Cortex of kidney (tissue), 1 donor: ENCODE results near the gene NFIX.
"Not testable (repeated sequence)": the region's sequence is repeated elsewhere in the genome, so short reads cannot be mapped to it uniquely, and the experiment has no call there.

Experiments
- DNase-seq: peaks from one replicate; lab custom pipeline; 2025; lab: John Stamatoyannopoulos, UW

Gene NFIX

DNA sequence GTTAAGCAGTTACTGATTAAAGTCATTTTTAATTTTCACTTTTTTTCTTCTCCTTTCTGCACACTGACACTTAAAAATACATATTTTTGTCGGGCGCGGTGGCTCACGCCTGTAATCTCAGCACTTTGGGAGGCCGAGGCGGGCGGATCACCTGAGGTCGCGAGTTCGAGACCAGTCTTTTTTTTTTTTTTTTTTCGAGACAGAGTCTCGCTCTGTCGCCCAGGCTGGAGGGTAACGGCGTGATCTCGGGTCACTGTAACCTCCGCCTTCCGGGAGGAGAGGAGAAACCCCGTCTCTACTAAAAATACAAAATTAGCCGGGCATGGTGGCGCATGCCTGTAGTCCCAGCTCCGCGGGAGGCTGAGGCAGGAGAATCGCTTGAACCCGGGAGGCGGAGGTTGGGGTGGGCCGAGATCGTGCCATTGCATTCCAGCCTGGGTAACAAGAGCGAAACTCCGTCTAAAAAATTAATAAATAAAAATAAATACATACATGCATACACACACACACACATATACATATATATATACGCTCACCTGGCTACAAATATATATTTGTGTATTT is 37.8 kb upstream of the NFIX start:
- not testable (repeated sequence) for DNase-seq

DNA sequence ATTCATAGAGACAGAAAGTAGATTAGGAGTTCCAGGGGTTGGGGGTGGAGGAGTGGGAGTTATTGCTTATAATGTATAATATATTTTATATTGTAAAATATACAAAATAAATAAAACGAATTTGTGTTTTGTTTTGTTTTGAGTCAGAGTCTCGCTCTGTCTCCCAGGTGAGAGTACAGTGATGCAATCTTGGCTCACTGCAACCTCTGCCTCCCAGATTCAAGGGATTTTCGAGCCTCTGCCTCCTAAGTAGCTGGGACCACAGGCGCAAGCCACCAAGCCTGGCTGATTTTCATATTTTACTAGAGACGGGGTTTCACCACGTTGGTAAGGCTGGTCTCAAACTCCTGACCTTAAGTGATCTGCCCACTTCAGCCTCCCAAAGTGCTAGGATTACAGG is 35.8 kb upstream of the NFIX start:
- no peak for DNase-seq

DNA sequence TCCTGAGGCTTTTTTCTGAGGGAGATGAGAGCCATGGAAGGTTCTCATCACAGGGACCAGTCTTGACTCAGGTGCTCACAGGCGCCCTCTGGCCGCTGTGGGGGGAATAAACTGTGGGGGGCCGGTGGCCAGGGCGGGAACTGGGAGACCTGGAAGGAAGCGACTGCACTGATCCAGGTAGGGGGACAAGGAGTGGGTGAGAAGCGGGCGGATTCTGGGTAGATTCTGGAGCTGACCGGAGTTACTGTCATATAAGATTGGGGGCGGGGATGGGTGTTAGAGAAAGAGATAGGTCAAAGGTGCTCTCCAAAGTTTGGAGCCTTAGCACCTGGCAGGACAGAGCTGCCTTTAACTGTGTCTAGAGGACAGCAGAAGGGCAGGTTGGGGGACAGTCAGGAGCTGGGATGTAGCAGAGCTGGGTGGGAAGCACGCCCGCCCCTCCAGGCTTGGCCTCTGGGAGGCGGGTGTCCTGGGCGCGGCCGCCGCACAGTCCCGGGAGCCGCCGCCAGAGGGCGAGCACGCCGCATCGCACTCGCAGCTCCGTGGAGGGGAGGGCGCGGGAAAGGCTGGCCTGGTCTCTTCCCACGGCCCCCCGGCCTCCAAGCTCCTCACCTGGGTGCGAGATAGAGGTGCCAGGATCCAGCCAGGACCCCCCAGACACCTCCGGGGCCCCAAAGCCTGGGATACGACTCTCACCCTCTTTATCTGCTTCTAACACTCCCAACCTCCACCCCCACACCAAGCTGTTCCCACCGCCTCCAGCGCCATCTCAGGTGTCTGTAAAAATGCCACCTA is 30.1 kb upstream of the NFIX start:
- DNase-seq = no peak

DNA sequence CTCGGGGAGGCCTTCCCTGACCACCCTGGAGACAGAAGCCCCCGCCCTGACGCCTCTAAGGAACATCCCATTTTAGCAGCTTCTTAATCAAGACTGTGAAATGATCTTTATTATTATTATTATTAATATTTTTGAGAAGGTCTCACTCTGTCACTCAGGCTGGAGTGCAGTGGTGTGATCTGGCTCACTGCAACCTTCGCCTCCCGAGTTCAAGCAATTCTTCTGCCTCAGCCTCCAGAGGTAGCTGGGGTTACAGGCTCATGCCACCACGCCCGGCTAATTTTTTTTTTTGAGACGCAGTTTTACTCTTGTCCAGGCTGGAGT is 29.5 kb upstream of the NFIX start:
- DNase-seq = no peak

DNA sequence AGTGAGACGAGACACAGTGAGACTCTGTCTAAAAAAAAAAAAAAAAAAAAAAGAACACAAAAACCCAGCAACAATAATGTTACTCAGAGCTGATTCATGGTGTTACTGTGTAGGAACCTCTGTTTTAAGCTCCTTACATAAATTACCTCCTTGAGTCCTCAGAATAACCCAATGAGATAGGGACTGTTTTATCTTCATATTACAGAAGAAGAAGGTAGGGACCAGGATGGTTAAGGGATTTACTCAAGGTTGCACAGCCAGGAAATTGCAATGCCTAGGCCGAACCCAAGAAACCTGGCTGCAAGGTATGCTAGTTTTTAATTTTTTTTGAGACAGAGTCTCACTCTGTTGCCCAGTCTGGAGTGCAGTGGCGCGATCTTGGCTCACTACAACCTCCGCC is 27.4 kb upstream of the NFIX start:
- DNase-seq = no peak

DNA sequence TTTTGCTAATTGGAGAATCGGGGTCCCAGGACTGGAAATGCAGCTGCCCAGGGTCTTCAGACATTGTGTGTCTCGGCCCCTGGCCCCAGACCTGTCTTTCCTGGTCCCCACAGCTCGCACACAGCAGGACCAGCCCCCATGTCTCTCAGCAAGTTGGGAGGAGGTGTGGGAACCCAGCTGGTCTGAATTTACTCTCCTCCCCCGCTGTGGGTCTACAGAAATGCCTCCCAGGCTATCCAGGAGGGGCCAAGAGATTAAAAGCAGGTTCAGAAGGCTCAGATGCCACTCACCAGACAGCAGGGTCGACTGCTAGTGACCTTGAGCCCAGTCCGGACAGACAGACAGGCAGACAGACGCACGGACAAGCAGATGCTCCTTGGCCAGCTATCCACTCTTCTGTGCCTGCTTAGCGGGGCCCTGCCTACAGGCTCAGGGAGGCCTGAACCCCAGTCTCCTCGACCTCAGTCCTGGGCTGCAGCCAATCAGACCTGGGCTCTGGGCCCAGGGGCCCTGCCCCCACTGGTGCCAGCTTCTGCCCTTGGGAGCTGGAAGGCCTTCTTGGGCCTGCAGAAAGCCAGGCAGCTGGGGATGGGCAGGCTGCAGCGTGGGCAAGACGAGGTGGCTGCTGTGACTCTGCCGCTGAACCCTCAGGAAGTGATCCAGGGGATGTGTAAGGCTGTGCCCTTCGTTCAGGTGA is 25.8 kb upstream of the NFIX start, which contains the start of gene DAND5:
Gene DAND5 (plus strand): TSS at position 285 of the 697 bp plus-strand sequence. CDS start 85 bp downstream, at position 370.
- no peak for DNase-seq

DNA sequence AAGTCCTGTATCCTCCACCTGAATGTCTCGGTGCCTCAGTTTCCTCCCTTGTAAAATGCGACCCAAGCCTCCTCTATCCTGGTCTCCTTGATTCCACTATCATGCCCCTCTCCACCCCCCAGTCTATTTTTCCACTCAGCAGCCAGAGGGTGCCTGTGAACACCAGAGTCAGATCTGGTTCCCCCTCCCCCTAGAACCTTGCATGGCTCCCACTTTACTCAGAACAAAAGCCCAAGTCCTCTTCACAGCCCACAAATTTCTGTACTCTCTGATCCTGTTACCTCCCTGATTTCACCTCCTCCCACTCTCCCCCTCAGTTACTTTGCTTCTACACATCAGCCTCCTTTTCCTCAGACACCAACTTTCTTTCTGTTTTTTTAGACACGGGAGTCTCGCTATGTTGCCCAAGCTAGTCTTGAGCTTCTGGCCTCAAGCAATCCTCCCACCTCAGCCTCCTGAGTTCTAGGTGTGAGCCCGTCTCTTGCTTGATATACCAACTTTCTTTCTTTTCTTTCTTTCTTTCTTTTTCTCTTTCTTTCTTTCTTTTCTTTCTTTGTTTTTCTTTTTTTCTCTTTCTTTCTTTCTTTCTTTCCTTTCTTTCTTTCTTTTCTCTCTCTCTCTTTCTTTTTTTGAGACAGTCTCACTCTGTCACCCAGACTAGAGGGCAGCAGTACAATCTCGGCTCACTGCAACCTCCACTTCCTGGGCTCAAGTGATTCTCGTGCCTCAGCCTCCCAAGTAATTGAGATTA is 25.0 kb upstream of the NFIX start:
- no peak for DNase-seq

DNA sequence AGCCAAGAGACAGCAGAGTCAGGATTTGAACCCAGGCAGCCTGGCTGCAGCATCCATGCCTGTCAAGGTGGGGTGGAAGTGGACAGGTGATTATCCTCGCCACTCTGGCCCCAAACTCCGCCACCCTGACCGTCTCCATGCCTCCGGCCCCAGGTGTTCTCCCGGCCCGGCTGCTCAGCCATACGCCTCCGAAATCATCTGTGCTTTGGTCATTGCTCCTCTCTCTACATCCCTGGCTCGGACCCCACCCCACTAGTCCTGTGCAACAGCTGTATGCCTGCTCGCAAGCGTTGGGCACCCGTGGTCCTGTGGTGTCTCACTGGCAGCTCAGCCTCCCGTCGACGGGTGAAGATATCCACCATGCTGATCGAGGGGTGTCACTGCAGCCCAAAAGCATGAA is 22.0 kb upstream of the NFIX start:
- DNase-seq = no peak

DNA sequence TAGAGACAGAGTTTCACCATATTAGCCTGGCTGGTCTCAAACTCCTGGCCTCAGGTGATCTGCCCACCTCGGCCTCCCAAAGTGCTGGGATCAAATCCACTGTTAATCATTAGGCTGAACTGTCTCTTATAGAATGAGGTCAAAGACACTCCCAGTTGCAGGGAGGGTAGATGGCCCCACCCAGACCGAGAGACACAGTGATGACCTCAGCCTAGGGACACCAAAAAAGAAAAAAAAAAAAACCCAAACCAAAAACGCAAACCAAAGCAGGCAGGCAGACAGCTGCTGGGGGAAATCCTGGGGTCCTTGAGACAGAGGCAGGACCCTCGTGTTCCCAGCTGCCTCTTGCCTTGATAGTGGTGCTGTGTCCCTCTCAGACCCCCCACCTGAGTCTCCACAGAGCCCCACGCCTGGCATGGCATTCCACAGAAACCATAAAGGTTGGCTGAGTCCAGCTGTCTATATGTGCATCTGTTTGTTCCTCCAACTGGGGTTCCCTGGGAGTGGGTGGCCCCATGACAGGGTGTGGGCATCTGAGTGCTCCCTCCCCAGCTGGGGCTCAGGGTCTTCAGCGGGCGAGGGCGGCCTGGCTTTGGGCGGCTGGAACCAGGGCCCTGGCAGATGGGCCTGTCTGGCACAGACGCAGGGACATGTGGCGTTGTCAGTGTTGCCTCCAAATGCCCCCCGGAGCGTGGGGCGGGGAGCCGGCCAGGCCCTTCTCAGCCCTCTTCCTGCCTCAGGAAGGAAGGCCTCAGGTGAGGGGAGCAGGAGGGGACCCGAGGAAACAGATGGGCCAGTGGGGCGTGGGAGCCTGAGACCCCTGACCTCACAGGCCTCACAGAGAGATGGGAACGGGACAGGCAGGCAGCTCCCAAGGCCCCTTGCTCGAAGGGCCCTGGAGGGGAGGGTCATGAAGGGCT is 20.7 kb upstream of the NFIX start:
- DNase-seq = no peak

DNA sequence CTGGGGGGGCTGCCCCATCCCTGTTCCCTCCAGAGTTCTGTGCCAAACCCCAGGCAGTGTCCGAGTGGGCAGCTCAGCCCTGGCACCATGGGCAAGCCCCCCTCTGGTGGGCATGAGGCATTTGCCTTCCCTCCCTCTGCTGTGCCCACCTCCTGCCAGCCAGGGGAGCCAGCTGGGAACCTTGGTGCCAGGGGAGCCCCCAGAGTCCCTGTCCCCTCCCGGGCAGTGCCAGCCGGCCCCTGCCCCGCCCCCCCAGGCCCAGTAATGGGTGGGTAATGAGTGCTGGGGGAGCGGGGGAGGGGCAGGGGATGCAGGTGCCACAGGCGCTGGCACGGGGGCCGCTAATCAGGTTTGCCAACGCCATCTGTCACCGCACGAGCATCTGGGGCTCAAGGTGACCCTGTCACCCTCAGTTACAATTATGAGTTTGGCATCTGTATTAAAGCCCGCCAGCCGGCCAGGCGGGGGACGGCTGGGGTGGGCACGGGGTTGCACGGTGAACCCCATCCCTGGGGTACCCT is 20.0 kb upstream of the NFIX start:
- DNase-seq = no peak

DNA sequence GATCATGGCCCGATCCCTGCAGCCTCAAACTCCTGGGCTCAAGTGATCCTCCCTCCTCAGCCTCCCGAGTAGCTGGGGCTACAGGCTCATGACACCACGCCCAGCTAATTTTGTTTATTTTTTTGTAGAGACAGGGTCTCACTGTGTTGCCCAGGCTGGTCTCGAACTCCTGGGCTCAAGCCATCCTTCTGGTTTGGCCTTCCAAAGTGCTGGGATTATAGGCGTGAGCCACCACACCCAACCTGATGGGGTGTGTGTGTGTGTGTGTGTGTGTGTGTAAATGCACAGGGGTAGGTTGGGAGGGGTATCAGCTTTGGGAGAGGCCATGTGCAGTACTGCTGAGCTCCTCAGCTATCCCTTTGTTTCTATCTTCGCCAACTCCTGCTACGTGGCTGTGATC is 19.2 kb upstream of the NFIX start:
- DNase-seq = not testable (repeated sequence)

DNA sequence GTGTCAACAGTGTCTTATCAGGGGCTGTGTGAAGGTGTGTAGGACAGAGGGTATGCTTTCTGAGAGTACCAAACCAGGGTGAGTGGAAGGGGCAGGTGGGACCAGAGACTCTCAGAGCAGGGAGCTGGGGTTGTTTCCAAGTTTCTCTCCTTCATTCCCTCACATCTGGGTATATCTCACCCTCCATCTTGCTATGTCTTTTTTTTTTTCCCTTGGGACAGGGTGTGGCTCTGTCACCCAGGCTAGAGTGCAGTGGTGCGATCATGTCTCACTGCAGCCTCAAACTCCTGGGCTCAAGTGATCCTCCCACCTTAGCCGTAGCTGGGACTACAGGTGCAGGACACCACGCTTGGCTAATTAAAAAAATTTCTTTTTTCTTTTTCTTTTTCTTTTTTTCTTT is 15.3 kb upstream of the NFIX start:
- DNase-seq = no peak

DNA sequence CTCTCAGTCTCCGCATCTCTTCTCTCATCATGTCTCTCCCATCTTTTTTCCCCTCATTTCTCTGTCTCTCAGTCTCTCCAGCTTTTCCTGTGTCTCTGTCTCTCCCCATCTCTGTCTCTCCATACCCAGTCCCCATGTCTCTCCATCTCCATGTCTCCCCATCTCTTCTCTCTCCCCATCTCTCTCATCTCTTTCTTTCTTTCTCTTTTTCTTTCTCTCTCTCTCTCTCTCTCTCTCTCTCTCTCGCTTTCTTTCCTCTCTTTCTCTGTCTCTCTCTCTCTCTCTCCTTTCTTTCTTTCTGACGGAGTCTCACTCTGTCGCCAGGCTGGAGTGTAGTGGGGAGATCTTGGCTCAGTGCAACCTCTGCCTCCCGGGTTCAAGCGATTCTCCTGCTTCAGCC is 12.6 kb upstream of the NFIX start:
- no peak for DNase-seq

DNA sequence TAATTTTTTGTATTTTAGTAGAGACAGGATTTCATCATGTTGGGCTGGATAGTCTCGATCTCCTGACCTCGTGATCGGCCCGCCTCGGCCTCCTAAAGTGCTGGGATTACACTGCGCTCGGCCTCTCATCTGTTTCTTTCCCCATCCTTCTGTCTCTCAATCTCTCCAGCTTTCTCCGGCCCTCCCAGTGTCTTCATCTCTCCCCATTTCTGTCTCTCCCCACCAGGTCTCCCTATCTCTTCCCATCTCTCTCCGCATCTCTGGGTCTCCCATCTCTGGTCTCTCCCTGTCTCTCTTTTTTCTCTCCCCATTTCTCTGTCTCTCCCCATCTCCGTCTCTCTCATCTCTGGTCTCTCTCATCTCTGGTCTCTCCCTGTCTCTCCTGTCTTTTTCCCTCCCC is 12.2 kb upstream of the NFIX start:
- DNase-seq = no peak

DNA sequence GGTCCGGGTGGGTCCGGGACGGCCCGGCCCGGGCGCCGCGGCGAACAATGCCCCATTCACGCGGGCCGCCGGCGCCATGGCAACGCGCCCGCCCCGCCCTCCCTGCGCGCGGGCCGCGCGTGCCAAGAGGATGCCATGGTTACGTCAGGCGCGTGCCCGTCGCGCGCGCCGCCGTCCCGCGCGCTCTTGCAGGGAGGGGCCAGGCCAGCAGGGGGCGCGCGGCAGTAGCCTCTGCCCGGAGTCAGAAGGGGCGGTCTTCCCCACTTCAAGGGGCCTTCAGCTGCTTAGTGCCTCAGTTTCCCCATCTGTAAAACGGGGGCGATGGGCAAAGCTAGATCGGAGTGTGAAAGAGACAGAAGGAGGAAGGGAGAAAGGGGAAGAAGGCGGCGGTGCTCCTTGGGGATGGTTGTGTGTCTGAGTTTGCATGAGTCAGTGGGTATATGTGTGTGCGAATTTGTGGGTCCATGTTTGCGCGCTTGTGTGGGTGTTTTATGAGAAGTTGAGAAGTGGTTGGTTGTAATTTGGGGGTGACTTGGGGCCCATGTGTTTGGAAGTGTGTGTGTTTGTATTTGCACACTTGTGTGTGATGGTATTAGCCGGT is 11.6 kb upstream of the NFIX start:
- DNase-seq = no peak

DNA sequence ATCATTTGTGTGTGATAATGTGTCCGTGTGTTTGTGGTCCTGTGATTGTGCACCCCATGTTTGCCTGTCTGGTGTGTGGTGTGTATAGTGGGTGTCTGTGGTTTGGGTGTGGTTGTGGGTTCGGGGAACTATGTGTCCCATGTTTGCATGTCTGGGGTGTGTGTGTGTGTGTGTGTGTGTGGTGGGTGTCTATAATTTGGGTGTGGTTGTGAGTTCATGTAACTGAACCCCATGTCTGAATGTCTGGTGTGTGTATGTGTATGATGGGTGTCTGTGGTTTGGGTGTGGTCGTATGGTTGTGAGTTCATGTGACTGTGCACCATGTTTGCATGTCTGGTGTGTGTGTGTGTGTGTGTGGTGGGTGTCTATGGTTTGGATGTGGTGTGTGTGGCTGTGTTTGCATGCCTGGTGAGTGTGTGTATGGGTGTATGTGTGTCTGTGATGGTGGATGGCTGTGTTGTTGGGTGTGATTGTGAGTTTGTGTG is 11.1 kb upstream of the NFIX start:
- no peak for DNase-seq

DNA sequence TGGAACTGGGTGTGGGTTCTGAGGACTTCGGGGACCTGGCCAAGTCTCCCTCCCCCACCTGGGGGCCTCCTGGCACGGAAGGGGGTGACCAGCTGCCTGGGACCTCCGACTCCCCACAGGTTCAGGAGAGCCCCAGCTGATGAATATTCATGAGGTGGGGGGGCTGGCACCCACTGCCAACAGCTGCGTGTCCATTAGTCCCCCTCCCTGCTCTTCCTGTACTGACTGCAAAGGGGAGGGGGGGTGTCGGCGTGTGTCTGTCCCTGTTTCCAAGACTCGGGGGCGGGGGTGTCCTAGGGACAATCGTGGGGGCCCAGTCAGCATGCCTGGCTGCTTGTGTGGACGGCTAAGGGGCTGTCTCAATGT is 10.6 kb upstream of the NFIX start:
- DNase-seq = no peak

DNA sequence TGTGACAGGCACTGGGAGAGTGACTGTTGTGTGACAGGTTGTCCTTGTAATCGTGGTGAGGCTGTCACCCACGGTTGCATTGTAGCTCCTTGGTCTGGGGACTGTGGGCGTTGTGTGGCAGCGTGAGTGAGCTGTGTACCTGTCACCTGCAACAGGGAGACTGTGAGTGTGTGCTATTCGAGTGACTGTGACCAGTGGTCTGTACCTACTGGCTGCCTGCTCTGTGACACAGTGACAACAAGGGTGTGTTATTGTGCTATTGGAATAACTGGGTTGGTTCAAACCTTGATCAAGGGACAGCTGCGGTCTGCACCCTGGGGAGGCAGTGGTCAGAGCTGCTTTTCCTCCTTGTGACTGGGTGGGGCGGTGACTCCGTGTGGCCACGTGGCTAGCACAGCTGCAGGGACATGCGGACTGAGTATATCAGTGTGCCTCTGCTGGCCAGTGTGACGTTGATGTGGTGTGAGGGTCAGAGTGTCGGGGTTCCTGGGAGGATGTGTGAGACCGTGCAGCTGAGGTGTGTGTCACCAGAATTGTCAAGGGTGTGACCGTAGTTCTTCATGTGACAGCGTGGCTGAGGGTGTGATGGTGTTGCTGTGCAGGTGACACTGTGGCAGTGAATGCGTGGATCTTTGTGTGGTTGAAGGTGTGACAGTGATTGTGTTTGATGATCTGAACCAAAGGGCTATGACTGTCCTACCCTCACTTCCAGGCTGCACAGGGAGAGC is 10.1 kb upstream of the NFIX start:
- no peak for DNase-seq

DNA sequence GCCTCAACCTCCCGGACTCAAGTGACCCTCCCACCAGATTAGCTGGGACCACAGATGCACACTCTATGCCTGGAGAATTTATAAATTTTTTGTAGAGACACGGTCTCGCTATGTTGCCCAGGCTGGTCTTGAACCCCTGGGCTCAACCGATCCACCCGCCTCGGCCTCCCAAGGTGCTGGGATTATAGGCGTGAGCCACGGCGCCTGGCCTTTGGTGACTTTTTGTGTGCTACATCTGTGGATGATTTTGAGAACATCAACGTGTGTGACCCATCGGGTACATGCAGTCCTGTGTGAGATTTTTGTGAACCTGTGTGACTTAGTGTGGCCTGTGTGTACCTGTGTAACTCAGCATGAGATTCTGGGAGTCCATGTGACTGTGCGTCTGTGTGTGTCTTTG is 8.5 kb upstream of the NFIX start:
- DNase-seq = no peak

DNA sequence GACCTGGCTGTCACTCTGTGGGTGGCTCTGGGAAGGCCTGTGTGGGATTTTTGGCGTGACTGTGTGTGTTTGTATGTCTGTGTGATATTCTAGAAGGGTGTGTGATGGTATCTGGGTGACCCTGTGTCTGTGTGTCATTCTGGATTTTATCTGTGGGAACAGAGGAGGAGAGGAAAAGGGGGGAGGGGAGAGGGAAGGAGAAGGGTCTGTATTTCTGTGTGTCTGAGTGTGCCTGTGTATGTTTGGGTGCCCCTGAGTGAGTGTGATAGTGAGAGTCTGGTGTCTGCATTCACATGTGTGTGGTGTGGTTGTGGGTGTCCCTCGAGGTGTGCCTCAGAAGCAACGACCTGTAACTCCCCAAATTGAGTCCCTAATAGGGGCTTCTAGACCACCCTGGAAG is 8.1 kb upstream of the NFIX start:
- DNase-seq = no peak
